Activated CD4-positive, alpha-beta T cell treated with anti-CD3 and anti-CD28 coated beads, Interleukin-2, Interleukin-4, amounts not matched to agents 100 ng/mL and 50 ng/mL, durations not matched to agents 16 hours and 8 hours (primary cell): Measurements from ENCODE around the gene DSCAM.

Experiments
- DNase-seq: peaks from one replicate; pipeline ENCODE4 v3.0.0-alpha.2; 2020; ENCODE audit warnings: low spot score

DSCAM gene

GRCh38 chr21:39976800-39977199, 870.2 kb downstream of the DSCAM start:
- no peak for DNase-seq

- no peak for DNase-seq
Measured at GRCh38 chr21:39972976-39973770, 873.8 kb downstream of the DSCAM start.

- no peak for DNase-seq
Measured at GRCh38 chr21:39972471-39972870, 874.5 kb downstream of the DSCAM start.

GRCh38 chr21:39971956-39972355, 875.0 kb downstream of the DSCAM start:
- no peak for DNase-seq

GRCh38 chr21:39969691-39970364, 877.1 kb downstream of the DSCAM start:
- DNase-seq, result no peak

- no peak for DNase-seq
Measured at GRCh38 chr21:39968010-39968409, 878.9 kb downstream of the DSCAM start.

GRCh38 chr21:39966786-39967185, 880.2 kb downstream of the DSCAM start:
- no peak for DNase-seq

- DNase-seq, result no peak
Measured at GRCh38 chr21:39965026-39965425, 881.9 kb downstream of the DSCAM start.

GRCh38 chr21:39961251-39961650, 885.7 kb downstream of the DSCAM start:
- no peak for DNase-seq
